ENCODE measurements around the gene GAS7.

DNA sequence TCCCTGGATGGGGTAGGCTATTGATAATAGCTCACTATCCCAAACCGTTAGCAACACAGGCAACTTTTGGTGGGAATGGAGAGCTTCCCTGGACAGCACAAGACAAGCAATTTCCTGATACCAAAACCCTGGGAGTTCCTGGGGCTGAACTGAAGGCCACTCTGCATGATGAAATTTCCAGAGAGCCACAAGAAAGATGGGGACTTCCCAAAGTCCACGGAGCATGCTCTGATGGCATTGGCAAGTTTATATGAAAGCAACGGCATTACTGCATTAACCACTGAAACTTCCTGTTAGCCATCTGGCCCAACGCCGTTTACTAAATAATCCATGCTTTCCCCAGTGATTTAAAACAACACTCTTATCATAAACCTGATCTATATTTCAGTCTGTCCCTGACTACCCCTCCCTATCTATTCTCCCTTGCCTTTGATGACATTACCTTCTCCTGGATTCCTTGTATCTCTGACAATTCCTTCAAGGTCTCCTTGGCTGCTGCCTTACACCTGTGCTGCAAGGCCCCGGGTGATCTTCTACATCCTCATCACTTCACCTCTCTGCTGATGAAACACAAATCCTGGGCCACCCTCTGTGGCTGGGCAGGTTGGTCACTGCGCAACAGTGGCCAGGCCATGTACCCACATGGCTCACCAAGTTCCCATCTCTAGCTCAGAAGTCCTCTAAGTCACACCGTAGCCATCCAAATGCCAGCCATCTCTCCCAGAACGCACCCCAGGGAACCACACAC lies 184.9 kb downstream of the GAS7 start:
- TF ChIP-seq, protein P1, sequence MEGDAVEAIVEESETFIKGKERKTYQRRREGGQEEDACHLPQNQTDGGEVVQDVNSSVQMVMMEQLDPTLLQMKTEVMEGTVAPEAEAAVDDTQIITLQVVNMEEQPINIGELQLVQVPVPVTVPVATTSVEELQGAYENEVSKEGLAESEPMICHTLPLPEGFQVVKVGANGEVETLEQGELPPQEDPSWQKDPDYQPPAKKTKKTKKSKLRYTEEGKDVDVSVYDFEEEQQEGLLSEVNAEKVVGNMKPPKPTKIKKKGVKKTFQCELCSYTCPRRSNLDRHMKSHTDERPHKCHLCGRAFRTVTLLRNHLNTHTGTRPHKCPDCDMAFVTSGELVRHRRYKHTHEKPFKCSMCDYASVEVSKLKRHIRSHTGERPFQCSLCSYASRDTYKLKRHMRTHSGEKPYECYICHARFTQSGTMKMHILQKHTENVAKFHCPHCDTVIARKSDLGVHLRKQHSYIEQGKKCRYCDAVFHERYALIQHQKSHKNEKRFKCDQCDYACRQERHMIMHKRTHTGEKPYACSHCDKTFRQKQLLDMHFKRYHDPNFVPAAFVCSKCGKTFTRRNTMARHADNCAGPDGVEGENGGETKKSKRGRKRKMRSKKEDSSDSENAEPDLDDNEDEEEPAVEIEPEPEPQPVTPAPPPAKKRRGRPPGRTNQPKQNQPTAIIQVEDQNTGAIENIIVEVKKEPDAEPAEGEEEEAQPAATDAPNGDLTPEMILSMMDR (IDR thresholded peaks at IDR 0.05): no peak
- TF ChIP-seq POLR2A (IDR thresholded peaks at IDR 0.05) (no peak), EP300 (IDR thresholded peaks at IDR 0.05) (no peak)

Data from stomach (tissue), 4 donors.